HG02759 (cell line): ENCODE results near the gene BTBD16.

Experiments
- ATAC-seq: cut with Tn5 transposase; IDR thresholded peaks from one replicate; pipeline ENCODE4 v1.9.1; 2021; ENCODE audit warnings: mild to moderate bottlenecking, moderate library complexity; ENCODE audit not compliant: unreplicated experiment

BTBD16 gene

GRCh38 chr10:122267849-122268737 lies 3.0 kb upstream of the BTBD16 start:
- peak; percentile 80 for ATAC-seq

- no peak for ATAC-seq
Observed at GRCh38 chr10:122269059-122269687, 1.9 kb upstream of the BTBD16 start.

- ATAC-seq, result no peak
Observed at GRCh38 chr10:122273966-122274545, 3.0 kb downstream of the BTBD16 start.

GRCh38 chr10:122276611-122277208 lies 5.6 kb downstream of the BTBD16 start:
- ATAC-seq, result no peak

GRCh38 chr10:122277526-122278136 lies 6.5 kb downstream of the BTBD16 start:
- ATAC-seq, result no peak

GRCh38 chr10:122279725-122280141 lies 8.6 kb downstream of the BTBD16 start:
- ATAC-seq, result no peak

- ATAC-seq, result no peak
Observed at GRCh38 chr10:122280156-122280555, 9.1 kb downstream of the BTBD16 start.

GRCh38 chr10:122281018-122281626 lies 10.0 kb downstream of the BTBD16 start:
- no peak for ATAC-seq

GRCh38 chr10:122281751-122282150 lies 10.7 kb downstream of the BTBD16 start:
- no peak for ATAC-seq

- no peak for ATAC-seq
Observed at GRCh38 chr10:122282253-122282671, 11.2 kb downstream of the BTBD16 start.

GRCh38 chr10:122282909-122283308 lies 11.8 kb downstream of the BTBD16 start:
- no peak for ATAC-seq

- no peak for ATAC-seq
Observed at GRCh38 chr10:122285506-122286444, 14.7 kb downstream of the BTBD16 start.

GRCh38 chr10:122286867-122287266 lies 15.8 kb downstream of the BTBD16 start:
- no peak for ATAC-seq

GRCh38 chr10:122287570-122287969 lies 16.5 kb downstream of the BTBD16 start:
- no peak for ATAC-seq

GRCh38 chr10:122288262-122288661 lies 17.2 kb downstream of the BTBD16 start:
- no peak for ATAC-seq

- no peak for ATAC-seq
Observed at GRCh38 chr10:122288917-122289316, 17.8 kb downstream of the BTBD16 start.

- ATAC-seq, result no peak
Observed at GRCh38 chr10:122290334-122290733, 19.2 kb downstream of the BTBD16 start.

- no peak for ATAC-seq
Observed at GRCh38 chr10:122290833-122291532, 19.9 kb downstream of the BTBD16 start.

GRCh38 chr10:122291739-122292138 lies 20.6 kb downstream of the BTBD16 start:
- ATAC-seq, result no peak
